H9 (cell line): ENCODE results near the gene VAPA. TPM values are rescaled to one million over a fixed set of nuclear protein-coding genes. Genes with fewer than 3 reads are reported as not detected.
"Not testable (repeated sequence)": the region's sequence is repeated elsewhere in the genome, so short reads cannot be mapped to it uniquely, and the experiment has no call there.

Experiments used
- DNase-seq: peaks from one replicate; pipeline ENCODE4 v3.0.0-alpha.2; 2017
- H2AFZ ChIP-seq: one replicate; pipeline ENCODE4 v1.6.1; 2013; ENCODE audit warnings: mild to moderate bottlenecking, low read length, control low read depth, moderate library complexity
- H2AK5ac ChIP-seq: 2 replicates; pipeline ENCODE4 v1.6.1; 2013; ENCODE audit warnings: low read length, control low read depth, mixed read lengths; ENCODE audit not compliant: insufficient read length
- H2BK120ac ChIP-seq: one replicate; pipeline ENCODE4 v1.6.1; 2013; ENCODE audit warnings: low read depth, mild to moderate bottlenecking, low read length, control low read depth, inconsistent platforms; ENCODE audit not compliant: poor library complexity, severe bottlenecking
- H2BK12ac ChIP-seq: 2 replicates; pipeline ENCODE4 v1.6.1; 2013; ENCODE audit warnings: low read length, control low read depth, mixed read lengths, low read depth; ENCODE audit not compliant: insufficient read length
- H2BK15ac ChIP-seq: 2 replicates; pipeline ENCODE4 v1.6.1; 2013; ENCODE audit warnings: low read depth, low read length, control low read depth
- H2BK20ac ChIP-seq: one replicate; pipeline ENCODE4 v1.6.1; 2013; ENCODE audit warnings: low read depth, mild to moderate bottlenecking, low read length, control low read depth, inconsistent platforms; ENCODE audit not compliant: poor library complexity, severe bottlenecking
- H2BK5ac ChIP-seq: 2 replicates; pipeline ENCODE4 v1.6.1; 2013; ENCODE audit warnings: low read length, control low read depth, mixed read lengths; ENCODE audit not compliant: insufficient read length
- H3K14ac ChIP-seq: 2 replicates; pipeline ENCODE4 v1.6.1; 2013; ENCODE audit warnings: low read length, control low read depth; ENCODE audit not compliant: insufficient read depth
- H3K18ac ChIP-seq: 2 replicates; pipeline ENCODE4 v1.6.1; 2013; ENCODE audit warnings: low read depth, mild to moderate bottlenecking, mixed read lengths, low read length, control low read depth; ENCODE audit not compliant: insufficient read length
- H3K23ac ChIP-seq: 2 replicates; pipeline ENCODE4 v1.6.1; 2013; ENCODE audit warnings: low read length, control low read depth, mixed read lengths, low read depth; ENCODE audit not compliant: insufficient read length
- H3K23me2 ChIP-seq: 2 replicates; pipeline ENCODE4 v1.6.1; 2013; ENCODE audit warnings: low read depth, mild to moderate bottlenecking, mixed read lengths, low read length, control low read depth; ENCODE audit not compliant: insufficient read length, poor library complexity, severe bottlenecking
- H3K27ac ChIP-seq: 2 replicates; pipeline ENCODE4 v1.5.1; 2013; ENCODE audit warnings: low read length, control low read depth, mixed read lengths, low read depth; ENCODE audit not compliant: insufficient read length
- H3K27me3 ChIP-seq: 2 replicates; pipeline ENCODE4 v1.6.1; 2013; ENCODE audit warnings: low read length, control low read depth, inconsistent platforms; ENCODE audit not compliant: insufficient read depth
- H3K4ac ChIP-seq: 2 replicates; pipeline ENCODE4 v1.6.1; 2013; ENCODE audit warnings: low read depth, mild to moderate bottlenecking, control low read depth, inconsistent platforms, low read length, moderate library complexity
- H3K4me1 ChIP-seq: 2 replicates; pipeline ENCODE4 v1.6.1; 2013; ENCODE audit warnings: low read length, control low read depth, inconsistent platforms; ENCODE audit not compliant: insufficient read depth
- H3K4me2 ChIP-seq: 2 replicates; pipeline ENCODE4 v1.6.1; 2013; ENCODE audit warnings: low read length, control low read depth, mixed read lengths; ENCODE audit not compliant: insufficient read length, insufficient read depth
- H3K56ac ChIP-seq: 2 replicates; pipeline ENCODE4 v1.6.1; 2013; ENCODE audit warnings: low read depth, mild to moderate bottlenecking, mixed read lengths, low read length, control low read depth; ENCODE audit not compliant: insufficient read length
- H3K79me1 ChIP-seq: 2 replicates; pipeline ENCODE4 v1.6.1; 2013; ENCODE audit warnings: low read depth, mild to moderate bottlenecking, moderate library complexity, low read length, control low read depth, inconsistent platforms; ENCODE audit not compliant: insufficient read depth, poor library complexity, severe bottlenecking
- H3K79me2 ChIP-seq: 2 replicates; pipeline ENCODE4 v1.6.1; 2013; ENCODE audit warnings: low read length, control low read depth, inconsistent platforms; ENCODE audit not compliant: insufficient read depth
- H3K9ac ChIP-seq: 2 replicates; pipeline ENCODE4 v1.6.1; 2013; ENCODE audit warnings: low read length, control low read depth, mixed read lengths; ENCODE audit not compliant: insufficient read length; ENCODE audit errors: extremely low read depth
- H3K9me3 ChIP-seq: one replicate; pipeline ENCODE4 v1.6.1; 2013; ENCODE audit warnings: low read depth, low read length, inconsistent platforms; ENCODE audit not compliant: control insufficient read depth
- H3T11ph ChIP-seq: one replicate; pipeline ENCODE4 v1.6.1; 2013; ENCODE audit warnings: mild to moderate bottlenecking, low read length, control low read depth, inconsistent platforms
- H4K20me1 ChIP-seq: one replicate; pipeline ENCODE4 v1.6.1; 2013; ENCODE audit not compliant: control insufficient read depth, insufficient read length, insufficient read depth
- H4K5ac ChIP-seq: 2 replicates; pipeline ENCODE4 v1.6.1; 2013; ENCODE audit warnings: low read depth, mild to moderate bottlenecking, mixed read lengths, low read length, control low read depth; ENCODE audit not compliant: insufficient read length
- H4K8ac ChIP-seq: replicated peaks from 2 replicates; pipeline ENCODE4 v1.6.1; 2013; ENCODE audit warnings: low read length, control low read depth, mixed read lengths, low read depth; ENCODE audit not compliant: insufficient read length
- H4K91ac ChIP-seq: 2 replicates; pipeline ENCODE4 v1.6.1; 2013; ENCODE audit warnings: low read depth, mild to moderate bottlenecking, moderate library complexity, mixed read lengths, low read length, control low read depth; ENCODE audit not compliant: insufficient read length
- H3K27ac Mint-ChIP-seq, 3 experiments: 2 replicates in 2 of 3; 3 replicates in 1 of 3; pipeline ENCODE4 v1.8.0; 2020 to 2021; ENCODE audit warnings: mixed read lengths in 3 of 3, mild to moderate bottlenecking in 1 of 3, moderate library complexity in 1 of 3
- H3K27me3 Mint-ChIP-seq: 2 replicates; pipeline ENCODE4 v1.8.0; 2021; ENCODE audit warnings: low read depth, mild to moderate bottlenecking, moderate library complexity, mixed read lengths
- H3K36me3 Mint-ChIP-seq, 3 experiments: 2 replicates in 2 of 3; 3 replicates in 1 of 3; pipeline ENCODE4 v1.8.0; 2020 to 2021; ENCODE audit warnings: low read depth in 3 of 3, mixed read lengths in 3 of 3; ENCODE audit not compliant: insufficient read depth in 1 of 3
- H3K4me1 Mint-ChIP-seq, 2 experiments: 2 replicates each; pipeline ENCODE4 v1.8.0; 2020; ENCODE audit warnings: mixed read lengths in 2 of 2
- H3K4me3 Mint-ChIP-seq, 2 experiments: 2 replicates in 1 of 2; 3 replicates in 1 of 2; pipeline ENCODE4 v1.8.0; 2020 to 2021; ENCODE audit warnings: mild to moderate bottlenecking in 2 of 2, mixed read lengths in 2 of 2, moderate library complexity in 1 of 2
- H3K9me3 Mint-ChIP-seq, 2 experiments: 2 replicates in 1 of 2; 3 replicates in 1 of 2; pipeline ENCODE4 v1.8.0; 2020; ENCODE audit warnings: mild to moderate bottlenecking in 2 of 2, mixed read lengths in 2 of 2, moderate library complexity in 1 of 2
- CTCF ChIP-seq: fragments of 200-600 bp; sonication (generic); conservative IDR thresholded peaks from 3 replicates; pipeline ENCODE4 v1.8.0; 2021; ENCODE audit warnings: antibody characterized with exemption, mild to moderate bottlenecking
- WGBS: extraction: QIAGEN DNeasy Blood & Tissue Kit; methylation state at CpG from one replicate; pipeline ENCODE4 v1.1.7; 2013; ENCODE audit warnings: missing lambda C conversion rate, low lambda C conversion rate, mixed read lengths; ENCODE audit not compliant: insufficient read length; ENCODE audit errors: extremely low coverage; 5-methylcytosine and 5-hydroxymethylcytosine counted together
- total RNA-seq: library from RNA; stranded (reverse); gene quantifications from 2 replicates; pipeline ENCODE4 v1.2.1, GENCODE V29; 2021

Gene VAPA
- total RNA-seq, 1 experiment from 2014 or later, result 141 TPM

- no peak overlapping the region for H3K27ac Mint-ChIP-seq
- Histone ChIP-seq H3K9me3 (no peaks in the 10 kb centered on the region), H3T11ph (no peak overlapping the region), H3K4me2 (no peak overlapping the region), H2BK20ac (no peak overlapping the region), H3K4me1 (no peaks in the 10 kb centered on the region), H3K79me2 (no peaks in the 10 kb centered on the region), H3K14ac (no peak overlapping the region), H4K8ac (no peak overlapping the region), H2AFZ (no peak overlapping the region), H3K27ac (no peak overlapping the region), H3K56ac (no peak overlapping the region), H2BK15ac (no peak overlapping the region), H2AK5ac (no peak overlapping the region), H2BK120ac (no peak overlapping the region), H3K27me3 (no peaks in the 10 kb centered on the region), H2BK12ac (no peak overlapping the region), H3K18ac (no peak overlapping the region), H3K9ac (no peak overlapping the region), H4K5ac (no peak overlapping the region), H3K23me2 (no peaks in the 10 kb centered on the region), H4K91ac (no peak overlapping the region), H3K4ac (no peak overlapping the region), H4K20me1 (no peaks in the 10 kb centered on the region), H3K79me1 (no peaks in the 10 kb centered on the region), H2BK5ac (no peak overlapping the region), H3K23ac (no peak overlapping the region)
- H3K27me3 Mint-ChIP-seq, result no peaks in the 10 kb centered on the region
- H3K36me3 Mint-ChIP-seq, result no peaks in the 10 kb centered on the region; a peak in 1 of 7 replicates
- no peaks in the 10 kb centered on the region for H3K9me3 Mint-ChIP-seq
- H3K4me3 Mint-ChIP-seq, result no peak overlapping the region
- no peak for TF ChIP-seq CTCF
- no peak for DNase-seq
- no CpG with 5 or more reads among the region's 1 CpG for WGBS
- 0 out of 4 replicates have a peak, but pooled peaks cover 0 to 2% of the 10 kb centered on the region in 2 experiments for H3K4me1 Mint-ChIP-seq
These were observed 22.9 kb upstream of the VAPA start for GRCh38 chr18:9890957-9891356.

GRCh38 chr18:9891515-9891914, 22.3 kb upstream of the VAPA start:
- H2BK12ac ChIP-seq, H2BK5ac ChIP-seq, H3K9me3 ChIP-seq, H3K56ac ChIP-seq, H3K18ac ChIP-seq, H4K8ac ChIP-seq, H2BK120ac ChIP-seq, H3K27ac Mint-ChIP-seq, H3K79me2 ChIP-seq, H3K9ac ChIP-seq, H2AK5ac ChIP-seq, H2AFZ ChIP-seq, H3K4me1 Mint-ChIP-seq, H4K20me1 ChIP-seq, H4K91ac ChIP-seq, H3K14ac ChIP-seq, H3K27me3 Mint-ChIP-seq, H3K23me2 ChIP-seq, DNase-seq, H3K4me2 ChIP-seq, H3K36me3 Mint-ChIP-seq, H3K9me3 Mint-ChIP-seq, H3K79me1 ChIP-seq, H3K23ac ChIP-seq, H3K4me3 Mint-ChIP-seq, H3K27me3 ChIP-seq, H4K5ac ChIP-seq, H3K27ac ChIP-seq, H2BK15ac ChIP-seq, H2BK20ac ChIP-seq, H3T11ph ChIP-seq, H3K4me1 ChIP-seq, H3K4ac ChIP-seq: not testable (repeated sequence)
- WGBS, result no CpG with 5 or more reads among the region's 4 CpGs
